GM21786 (cell line): ENCODE measurements around the gene CXCL1.

ENCODE experiments used
- ATAC-seq: cut with Tn5 transposase; IDR thresholded peaks from one replicate; pipeline ENCODE4 v1.9.1; 2021; ENCODE audit not compliant: unreplicated experiment

The CXCL1 gene

GRCh38 chr4:73912191-73912590 lies 43.0 kb downstream of the CXCL1 start:
- no peak for ATAC-seq

GRCh38 chr4:73914071-73914470 lies 44.9 kb downstream of the CXCL1 start:
- ATAC-seq, result no peak

GRCh38 chr4:73916172-73916925 lies 47.2 kb downstream of the CXCL1 start:
- no peak for ATAC-seq

GRCh38 chr4:73917081-73917501 lies 47.9 kb downstream of the CXCL1 start:
- ATAC-seq, result no peak

GRCh38 chr4:73918058-73918457 lies 48.9 kb downstream of the CXCL1 start:
- ATAC-seq, result no peak

GRCh38 chr4:73919691-73920090 lies 50.5 kb downstream of the CXCL1 start:
- no peak for ATAC-seq
